ENCODE results near the gene AIG1. TPM values are rescaled to one million over a fixed set of nuclear protein-coding genes. Genes with fewer than 3 reads are reported as not detected.
"Not testable (repeated sequence)": the region's sequence is repeated elsewhere in the genome, so short reads cannot be mapped to it uniquely, and the experiment has no call there.

Gene AIG1
- total RNA-seq, 1 donor from 2014 or later: 14.3 TPM

DNA sequence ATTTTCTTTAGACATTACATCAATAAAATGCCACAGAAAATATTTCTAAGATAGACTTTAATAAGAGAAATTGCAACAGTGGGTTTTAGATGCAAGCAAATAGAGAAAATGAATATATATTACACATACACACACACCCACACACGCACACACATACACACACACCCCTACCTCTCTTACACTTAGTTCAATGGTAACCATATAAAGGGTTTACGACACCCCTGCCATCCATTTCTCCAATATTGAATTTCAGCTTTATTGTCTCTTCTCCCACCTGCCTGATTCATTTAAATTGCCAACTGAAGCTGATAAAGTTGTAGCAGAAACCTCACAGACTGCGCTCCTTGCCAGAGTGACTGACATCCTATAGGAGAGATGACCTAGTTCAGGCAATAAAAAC, 235.2 kb downstream of the AIG1 start:
- H3K9me3 Mint-ChIP-seq (ENCODE audit: unreplicated experiment): no peaks in the 10 kb centered on the region
- DNase-seq: no peak
- H3K4me3 Mint-ChIP-seq (ENCODE audit: unreplicated experiment): no peak overlapping the region
- no peak overlapping the region for H3K27ac Mint-ChIP-seq (ENCODE audit: unreplicated experiment)
- no peaks in the 10 kb centered on the region for H3K4me1 Mint-ChIP-seq (ENCODE audit: low read depth, unreplicated experiment)
- TF ChIP-seq, protein P1, sequence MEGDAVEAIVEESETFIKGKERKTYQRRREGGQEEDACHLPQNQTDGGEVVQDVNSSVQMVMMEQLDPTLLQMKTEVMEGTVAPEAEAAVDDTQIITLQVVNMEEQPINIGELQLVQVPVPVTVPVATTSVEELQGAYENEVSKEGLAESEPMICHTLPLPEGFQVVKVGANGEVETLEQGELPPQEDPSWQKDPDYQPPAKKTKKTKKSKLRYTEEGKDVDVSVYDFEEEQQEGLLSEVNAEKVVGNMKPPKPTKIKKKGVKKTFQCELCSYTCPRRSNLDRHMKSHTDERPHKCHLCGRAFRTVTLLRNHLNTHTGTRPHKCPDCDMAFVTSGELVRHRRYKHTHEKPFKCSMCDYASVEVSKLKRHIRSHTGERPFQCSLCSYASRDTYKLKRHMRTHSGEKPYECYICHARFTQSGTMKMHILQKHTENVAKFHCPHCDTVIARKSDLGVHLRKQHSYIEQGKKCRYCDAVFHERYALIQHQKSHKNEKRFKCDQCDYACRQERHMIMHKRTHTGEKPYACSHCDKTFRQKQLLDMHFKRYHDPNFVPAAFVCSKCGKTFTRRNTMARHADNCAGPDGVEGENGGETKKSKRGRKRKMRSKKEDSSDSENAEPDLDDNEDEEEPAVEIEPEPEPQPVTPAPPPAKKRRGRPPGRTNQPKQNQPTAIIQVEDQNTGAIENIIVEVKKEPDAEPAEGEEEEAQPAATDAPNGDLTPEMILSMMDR (IDR thresholded peaks at IDR 0.05; ENCODE audit: partially characterized antibody, unreplicated experiment): no peak
- no peaks in the 10 kb centered on the region for H3K36me3 Mint-ChIP-seq (ENCODE audit: unreplicated experiment)
- H3K27me3 Mint-ChIP-seq (ENCODE audit: unreplicated experiment): no peaks in the 10 kb centered on the region

DNA sequence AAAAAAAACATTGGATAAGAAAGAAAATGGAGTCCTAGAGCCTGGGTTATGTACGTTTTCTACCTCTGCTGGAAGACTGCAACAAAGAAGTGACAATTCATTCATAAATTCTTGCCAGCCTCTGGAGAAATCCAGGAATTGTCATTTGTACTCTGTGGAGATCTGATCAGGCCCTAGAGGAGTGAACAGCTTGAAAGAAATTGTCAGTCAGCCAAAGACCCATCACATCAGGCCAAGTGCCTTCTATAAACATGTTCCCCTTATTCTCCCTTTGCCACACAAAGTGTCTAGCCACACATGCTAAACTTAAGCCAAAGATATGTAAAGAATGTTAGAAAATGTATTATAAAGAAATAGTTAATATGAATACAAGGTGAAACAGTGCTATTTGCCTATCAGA, 237.4 kb downstream of the AIG1 start:
- H3K9me3 Mint-ChIP-seq (ENCODE audit: unreplicated experiment): no peaks in the 10 kb centered on the region
- H3K4me1 Mint-ChIP-seq (ENCODE audit: low read depth, unreplicated experiment): no peaks in the 10 kb centered on the region
- H3K27ac Mint-ChIP-seq (ENCODE audit: unreplicated experiment): no peak overlapping the region
- H3K36me3 Mint-ChIP-seq (ENCODE audit: unreplicated experiment): no peaks in the 10 kb centered on the region
- TF ChIP-seq, protein P1 (IDR thresholded peaks at IDR 0.05; ENCODE audit: partially characterized antibody, unreplicated experiment): no peak
- no peak overlapping the region for H3K4me3 Mint-ChIP-seq (ENCODE audit: unreplicated experiment)
- H3K27me3 Mint-ChIP-seq (ENCODE audit: unreplicated experiment): no peaks in the 10 kb centered on the region
- DNase-seq: no peak

DNA sequence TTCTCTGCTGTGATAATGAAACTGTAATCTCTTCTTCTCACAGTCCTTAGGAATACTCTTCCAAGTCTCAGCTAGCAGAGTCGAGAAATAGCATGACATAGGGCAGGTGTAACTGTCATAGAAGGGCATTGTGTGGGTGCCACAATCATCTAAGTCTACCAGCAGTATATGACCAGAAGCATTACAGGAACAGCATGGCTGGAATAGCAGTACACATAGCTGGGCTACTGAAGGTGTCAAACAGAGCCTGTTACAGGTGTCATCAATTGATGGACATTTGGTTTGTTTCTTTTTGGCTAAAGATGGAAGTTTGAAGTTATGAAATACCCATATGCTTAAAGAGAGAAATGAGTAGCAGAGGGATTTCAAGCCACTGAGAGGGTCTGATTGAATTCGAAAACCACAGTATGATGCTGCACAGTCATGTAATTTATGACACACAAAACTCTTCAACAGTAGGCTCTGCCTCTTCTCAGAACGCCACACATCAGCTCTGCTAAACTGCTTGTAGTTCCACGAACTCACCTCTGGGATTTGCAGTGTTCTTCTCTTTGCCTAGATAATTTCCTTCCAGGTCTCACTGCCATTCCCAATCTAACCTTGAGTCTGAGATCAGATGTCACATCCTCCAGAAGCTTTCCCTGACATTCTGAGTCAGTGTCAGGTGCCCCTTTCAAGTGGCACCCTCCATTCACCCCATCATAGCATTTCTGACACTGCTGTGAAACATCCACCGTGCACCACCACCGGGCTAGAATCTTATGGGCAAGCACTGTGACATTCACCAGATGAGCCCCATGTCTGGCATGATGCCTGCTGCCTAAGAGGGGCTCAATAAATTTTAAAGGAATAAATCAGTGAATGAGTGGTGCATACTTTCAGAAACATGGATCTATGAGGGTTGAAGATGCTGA, 238.8 kb downstream of the AIG1 start:
- DNase-seq: no peak
- H3K4me1 Mint-ChIP-seq (ENCODE audit: low read depth, unreplicated experiment): no peaks in the 10 kb centered on the region
- no peaks in the 10 kb centered on the region for H3K27me3 Mint-ChIP-seq (ENCODE audit: unreplicated experiment)
- H3K4me3 Mint-ChIP-seq (ENCODE audit: unreplicated experiment): no peak overlapping the region
- H3K27ac Mint-ChIP-seq (ENCODE audit: unreplicated experiment): no peak overlapping the region
- no peaks in the 10 kb centered on the region for H3K9me3 Mint-ChIP-seq (ENCODE audit: unreplicated experiment)
- H3K36me3 Mint-ChIP-seq (ENCODE audit: unreplicated experiment): no peaks in the 10 kb centered on the region
- TF ChIP-seq, protein P1 (IDR thresholded peaks at IDR 0.05; ENCODE audit: partially characterized antibody, unreplicated experiment): no peak

DNA sequence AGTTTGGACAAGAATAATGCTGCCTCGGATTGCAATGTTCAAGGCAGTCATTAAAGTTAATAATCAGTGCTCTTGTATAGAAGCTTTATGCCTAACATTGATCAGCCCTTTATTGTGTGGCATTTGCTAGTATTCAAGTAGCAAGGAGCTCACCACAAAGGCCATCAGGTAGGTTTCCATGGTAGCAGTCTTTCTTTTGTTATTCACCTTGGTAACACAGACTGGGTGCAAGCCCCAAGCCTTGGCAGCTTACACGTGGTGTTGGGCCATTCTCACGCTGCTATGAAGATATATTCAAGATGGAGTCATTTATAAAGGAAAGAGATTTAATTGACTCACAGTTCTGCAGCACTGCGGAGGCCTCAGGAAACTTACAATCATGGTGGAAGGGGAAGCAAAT, 240.5 kb downstream of the AIG1 start:
- DNase-seq: no peak
- no peak overlapping the region for H3K27ac Mint-ChIP-seq (ENCODE audit: unreplicated experiment)
- H3K36me3 Mint-ChIP-seq (ENCODE audit: unreplicated experiment): no peaks in the 10 kb centered on the region
- TF ChIP-seq, protein P1 (IDR thresholded peaks at IDR 0.05; ENCODE audit: partially characterized antibody, unreplicated experiment): no peak
- no peaks in the 10 kb centered on the region for H3K4me1 Mint-ChIP-seq (ENCODE audit: low read depth, unreplicated experiment)
- H3K27me3 Mint-ChIP-seq (ENCODE audit: unreplicated experiment): no peaks in the 10 kb centered on the region
- no peaks in the 10 kb centered on the region for H3K9me3 Mint-ChIP-seq (ENCODE audit: unreplicated experiment)
- H3K4me3 Mint-ChIP-seq (ENCODE audit: unreplicated experiment): no peak overlapping the region

DNA sequence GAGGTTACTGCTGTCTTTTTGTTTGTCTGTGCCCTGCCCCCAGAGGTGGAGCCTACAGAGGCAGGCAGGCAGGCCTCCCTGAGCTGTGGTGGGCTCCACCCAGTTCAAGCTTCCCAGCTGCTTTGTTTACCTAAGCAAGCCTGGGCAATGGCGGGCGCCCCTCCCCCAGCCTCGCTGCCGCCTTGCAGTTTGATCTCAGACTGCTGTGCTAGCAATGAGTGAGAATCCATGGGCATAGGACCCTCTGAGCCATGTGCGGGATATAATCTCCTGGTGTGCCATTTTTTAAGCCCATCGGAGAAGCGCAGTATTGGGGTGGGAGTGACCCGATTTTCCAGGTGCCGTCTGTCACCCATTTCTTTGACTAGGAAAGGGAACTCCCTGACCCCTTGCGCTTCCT, 247.1 kb downstream of the AIG1 start:
- DNase-seq; H3K4me1 Mint-ChIP-seq (ENCODE audit: low read depth, unreplicated experiment); H3K27ac Mint-ChIP-seq (ENCODE audit: unreplicated experiment); H3K36me3 Mint-ChIP-seq (ENCODE audit: unreplicated experiment); H3K4me3 Mint-ChIP-seq (ENCODE audit: unreplicated experiment); H3K27me3 Mint-ChIP-seq (ENCODE audit: unreplicated experiment); H3K9me3 Mint-ChIP-seq (ENCODE audit: unreplicated experiment): not testable (repeated sequence)
